Epithelial cell of proximal tubule (primary cell): ENCODE data around the gene SAAL1. TPM values are rescaled to one million over a fixed set of nuclear protein-coding genes. Genes with fewer than 3 reads are reported as not detected.

Experiments
- DNase-seq: peaks from one replicate; pipeline ENCODE4 v3.0.0-alpha.2; 2011; ENCODE audit warnings: low read depth
- H3K4me3 ChIP-seq: 2 replicates; pipeline ENCODE4 v1.5.1; 2011; ENCODE audit warnings: low read depth, mild to moderate bottlenecking, low read length
- CTCF ChIP-seq: conservative IDR thresholded peaks from 2 replicates; pipeline ENCODE4 v1.5.1; 2012; ENCODE audit warnings: low read depth, mild to moderate bottlenecking, low read length
- total RNA-seq: library from RNA; depleted of rRNA; stranded (reverse); fragments of >200 nt; gene quantifications from 2 replicates; pipeline ENCODE4 v1.2.3, GENCODE V29; 2015

SAAL1 gene
- total RNA-seq, 1 donor from 2014 or later, result 22.8 TPM

- no peak for TF ChIP-seq CTCF
- no peak overlapping the region for H3K4me3 ChIP-seq
- no peak for DNase-seq
These were observed 2.4 kb upstream of the SAAL1 start for GRCh38 chr11:18108254-18108653.

GRCh38 chr11:18106688-18107087, 806 bp upstream of the SAAL1 start:
- no peak for DNase-seq
- no peak for TF ChIP-seq CTCF
- no peak overlapping the region for H3K4me3 ChIP-seq

GRCh38 chr11:18105086-18105801, 638 bp downstream of the SAAL1 start:
- DNase-seq, result no peak
- H3K4me3 ChIP-seq, result peak overlapping the region; percentile 95
- TF ChIP-seq CTCF, result no peak

GRCh38 chr11:18100926-18101656, 4.8 kb downstream of the SAAL1 start:
- no peak overlapping the region for H3K4me3 ChIP-seq
- TF ChIP-seq CTCF, result no peak
- no peak for DNase-seq

- no peak for DNase-seq
- TF ChIP-seq CTCF, result no peak
- no peak overlapping the region for H3K4me3 ChIP-seq
These were observed 11.9 kb downstream of the SAAL1 start for GRCh38 chr11:18093959-18094358.

- H3K4me3 ChIP-seq, result no peak overlapping the region
- no peak for DNase-seq
- TF ChIP-seq CTCF, result no peak
These were observed 14.2 kb downstream of the SAAL1 start for GRCh38 chr11:18091731-18092130.
